H1 (cell line): ENCODE measurements around the gene KCNQ1. TPM values are rescaled to one million over a fixed set of nuclear protein-coding genes. Genes with fewer than 3 reads are reported as not detected.

ENCODE experiments used
- CTCF ChIA-PET: fragments of 300-600 bp; sonication (Branson Sonifier 250); formaldehyde crosslinking; loops from one replicate; lab custom pipeline; 2021; ENCODE audit not compliant: partially characterized antibody; lab: Charles Lee
- POLR2A ChIA-PET: fragments of 300-600 bp; sonication (Branson Sonifier 250); formaldehyde crosslinking; loops from one replicate; lab custom pipeline; 2021; ENCODE audit warnings: inconsistent platforms; ENCODE audit not compliant: partially characterized antibody; lab: Charles Lee
- DNase-seq, 2 experiments: peaks; one replicate each; pipeline versions ENCODE4 v3.0.0 to v3.0.0-alpha.2; 2010 to 2022; ENCODE audit warnings: low spot score in 2 of 2, low read depth in 1 of 2, mixed read lengths in 1 of 2
- FAIRE-seq: peaks from 2 replicates; lab custom pipeline; 2011; peaks lifted over from hg19 to GRCh38; lab: Jason Lieb, UNC
- H2AFZ ChIP-seq: 2 replicates; pipeline ENCODE4 v1.8.1; 2012; ENCODE audit warnings: low read length, inconsistent platforms
- H2AK5ac ChIP-seq: 2 replicates; pipeline ENCODE4 v1.6.1; 2013; ENCODE audit warnings: low read depth, low read length
- H2BK120ac ChIP-seq: replicated peaks from 2 replicates; pipeline ENCODE3; 2013; ENCODE audit warnings: low read depth, low read length, inconsistent platforms
- H2BK12ac ChIP-seq: 2 replicates; pipeline ENCODE4 v1.6.1; 2013; ENCODE audit warnings: low read depth, low read length
- H2BK15ac ChIP-seq: 2 replicates; pipeline ENCODE4 v1.6.1; 2013; ENCODE audit warnings: low read length
- H2BK20ac ChIP-seq: 2 replicates; pipeline ENCODE4 v1.6.1; 2013; ENCODE audit warnings: low read length
- H2BK5ac ChIP-seq: 2 replicates; pipeline ENCODE4 v1.6.1; 2013; ENCODE audit warnings: low read depth, low read length
- H3K14ac ChIP-seq: 2 replicates; pipeline ENCODE4 v1.6.1; 2013; ENCODE audit warnings: inconsistent platforms; ENCODE audit not compliant: insufficient read length
- H3K18ac ChIP-seq: 2 replicates; pipeline ENCODE4 v1.6.1; 2013; ENCODE audit warnings: low read length; ENCODE audit errors: extremely low read depth
- H3K23ac ChIP-seq: 2 replicates; pipeline ENCODE4 v1.6.1; 2013; ENCODE audit warnings: inconsistent platforms; ENCODE audit not compliant: insufficient read length
- H3K23me2 ChIP-seq: 2 replicates; pipeline ENCODE4 v1.6.1; 2013; ENCODE audit warnings: low read depth, low read length
- H3K27ac ChIP-seq: 2 replicates; pipeline ENCODE4 v1.6.1; 2011; ENCODE audit warnings: low read depth, low read length, inconsistent platforms
- H3K27me3 ChIP-seq, 4 experiments: replicated peaks in 1 of 4; 1 replicate in 1 of 4; 2 replicates in 3 of 4; pipeline versions ENCODE4 v1.6.1 to v1.8.1; 2011 to 2013; ENCODE audit warnings: low read length in 3 of 4, mild to moderate bottlenecking in 3 of 4, inconsistent platforms in 2 of 4, mixed read lengths in 2 of 4, moderate library complexity in 1 of 4; ENCODE audit not compliant: control insufficient read depth in 3 of 4, insufficient read depth in 3 of 4; ENCODE audit errors: extremely low read depth in 1 of 4
- H3K36me3 ChIP-seq, 4 experiments: 2 replicates each; pipeline versions ENCODE4 v1.6.1 to v1.8.1; 2011 to 2013; ENCODE audit warnings: mild to moderate bottlenecking in 4 of 4, low read length in 3 of 4, moderate library complexity in 2 of 4, control low read depth in 1 of 4, inconsistent platforms in 1 of 4; ENCODE audit not compliant: insufficient read depth in 4 of 4, control insufficient read depth in 2 of 4
- H3K4ac ChIP-seq: replicated peaks from 2 replicates; pipeline ENCODE3; 2013; ENCODE audit warnings: low read length, low read depth, mixed read lengths, inconsistent platforms; ENCODE audit not compliant: insufficient read length
- H3K4me1 ChIP-seq, 4 experiments: replicated peaks in 1 of 4; 1 replicate in 1 of 4; 2 replicates in 3 of 4; pipeline versions ENCODE4 v1.6.1 to v1.8.1; 2011 to 2013; ENCODE audit warnings: low read length in 3 of 4, inconsistent platforms in 2 of 4, mixed read lengths in 1 of 4; ENCODE audit not compliant: insufficient read depth in 4 of 4, control insufficient read depth in 3 of 4
- H3K4me2 ChIP-seq, 2 experiments: 2 replicates each; pipeline versions ENCODE4 v1.6.1 to v1.8.1; 2011 to 2013; ENCODE audit warnings: low read depth in 2 of 2, low read length in 2 of 2, control low read depth in 1 of 2, inconsistent platforms in 1 of 2, mild to moderate bottlenecking in 1 of 2; ENCODE audit not compliant: insufficient read depth in 1 of 2
- H3K4me3 ChIP-seq, 4 experiments: fragments of 200-600, 300-600 bp in 1 of 4; sonication (generic), shearing (Covaris generic), sonication (Bioruptor Twin) in 1 of 4; 2 replicates each; pipeline versions ENCODE4 v1.5.1 to v1.8.1; 2011 to 2016; ENCODE audit warnings: low read length in 4 of 4, low read depth in 3 of 4, control low read depth in 2 of 4, inconsistent platforms in 2 of 4, mild to moderate bottlenecking in 2 of 4, mixed read lengths in 1 of 4, moderate library complexity in 1 of 4; ENCODE audit not compliant: insufficient read depth in 2 of 4; ENCODE audit errors: extremely low read depth in 1 of 4
- H3K56ac ChIP-seq: replicated peaks from 2 replicates; pipeline ENCODE3; 2013; ENCODE audit warnings: low read depth, mild to moderate bottlenecking, mixed read lengths, low read length, inconsistent platforms; ENCODE audit not compliant: insufficient read length
- H3K79me1 ChIP-seq: 2 replicates; pipeline ENCODE4 v1.6.1; 2013; ENCODE audit warnings: low read depth, low read length, control low read depth
- H3K79me2 ChIP-seq, 2 experiments: 2 replicates each; pipeline versions ENCODE4 v1.6.1 to v1.8.1; 2012 to 2013; ENCODE audit warnings: low read length in 2 of 2, mild to moderate bottlenecking in 2 of 2, inconsistent platforms in 1 of 2; ENCODE audit not compliant: insufficient read depth in 2 of 2, control insufficient read depth in 1 of 2
- H3K9ac ChIP-seq, 4 experiments: replicated peaks in 1 of 4; 1 replicate in 1 of 4; 2 replicates in 3 of 4; pipeline versions ENCODE4 v1.6.1 to v1.8.1; 2011 to 2013; ENCODE audit warnings: low read depth in 3 of 4, low read length in 3 of 4, control low read depth in 2 of 4, mild to moderate bottlenecking in 2 of 4, moderate library complexity in 2 of 4, inconsistent platforms in 1 of 4; ENCODE audit errors: extremely low read depth in 1 of 4
- H3K9me3 ChIP-seq, 2 experiments: 2 replicates each; pipeline versions ENCODE4 v1.6.1 to v1.8.1; 2012 to 2013; ENCODE audit warnings: mild to moderate bottlenecking in 2 of 2, moderate library complexity in 2 of 2, control low read depth in 1 of 2, inconsistent platforms in 1 of 2, low read depth in 1 of 2, low read length in 1 of 2, mixed read lengths in 1 of 2; ENCODE audit not compliant: insufficient read depth in 2 of 2
- H4K20me1 ChIP-seq, 2 experiments: replicated peaks in 1 of 2; 2 replicates each; pipeline versions ENCODE3 to v1.8.1; 2011 to 2013; ENCODE audit warnings: inconsistent platforms in 2 of 2, low read length in 2 of 2, mild to moderate bottlenecking in 1 of 2; ENCODE audit not compliant: insufficient read depth in 2 of 2, control insufficient read depth in 1 of 2
- H4K5ac ChIP-seq: 2 replicates; pipeline ENCODE4 v1.6.1; 2013; ENCODE audit warnings: low read length, low read depth, mixed read lengths, inconsistent platforms; ENCODE audit not compliant: insufficient read length
- H4K8ac ChIP-seq: 2 replicates; pipeline ENCODE4 v1.8.0; 2013; ENCODE audit warnings: mild to moderate bottlenecking, moderate library complexity, low read length, inconsistent platforms; ENCODE audit not compliant: insufficient read depth; ENCODE audit errors: extremely low read depth
- H4K91ac ChIP-seq: replicated peaks from 2 replicates; pipeline ENCODE3; 2013; ENCODE audit warnings: low read length, mixed read lengths, inconsistent platforms; ENCODE audit not compliant: insufficient read length
- WGBS, 2 experiments: shearing (Covaris generic) in 1 of 2; methylation state at CpG; one replicate each; pipeline versions ENCODE4 v1.1.6 to v1.1.7; 2013 to 2015; ENCODE audit warnings: low lambda C conversion rate in 2 of 2, mixed read lengths in 2 of 2, inconsistent platforms in 1 of 2, low coverage in 1 of 2, missing lambda C conversion rate in 1 of 2; ENCODE audit not compliant: insufficient replicate concordance in 2 of 2, insufficient coverage in 1 of 2, insufficient read length in 1 of 2; ENCODE audit errors: extremely low coverage in 1 of 2, missing lambda C conversion rate in 1 of 2; 5-methylcytosine and 5-hydroxymethylcytosine counted together
- polyA plus RNA-seq, 7 experiments: library from polyadenylated mRNA; depleted of rRNA in 3 of 7; stranded (reverse) in 5 of 7; unstranded in 2 of 7; fragments of >200 nt in 5 of 7; fragments of 200-250 nt in 2 of 7; gene quantifications; 1 replicate in 5 of 7; 2 replicates in 1 of 7; 4 replicates in 1 of 7; pipeline versions ENCODE4 v1.2.1 to v1.2.3, GENCODE V29; 2011 to 2013; ENCODE audit warnings: missing spikeins in 2 of 7, mixed read lengths in 2 of 7
- total RNA-seq: library from RNA; stranded (reverse); fragmentation: NEBNext Ultra II Directional; extraction: Animal tissue kit (Norgen Biotek cat#: 25700); gene quantifications from 2 replicates; pipeline ENCODE4 v1.2.1, GENCODE V29; 2021

KCNQ1 gene
- total and polyA plus RNA-seq, 2 of the 8 experiments (the other 6 are each of a cell fraction or from before 2014, with no cell fraction given): 1.9 to 2.0 TPM

DNA sequence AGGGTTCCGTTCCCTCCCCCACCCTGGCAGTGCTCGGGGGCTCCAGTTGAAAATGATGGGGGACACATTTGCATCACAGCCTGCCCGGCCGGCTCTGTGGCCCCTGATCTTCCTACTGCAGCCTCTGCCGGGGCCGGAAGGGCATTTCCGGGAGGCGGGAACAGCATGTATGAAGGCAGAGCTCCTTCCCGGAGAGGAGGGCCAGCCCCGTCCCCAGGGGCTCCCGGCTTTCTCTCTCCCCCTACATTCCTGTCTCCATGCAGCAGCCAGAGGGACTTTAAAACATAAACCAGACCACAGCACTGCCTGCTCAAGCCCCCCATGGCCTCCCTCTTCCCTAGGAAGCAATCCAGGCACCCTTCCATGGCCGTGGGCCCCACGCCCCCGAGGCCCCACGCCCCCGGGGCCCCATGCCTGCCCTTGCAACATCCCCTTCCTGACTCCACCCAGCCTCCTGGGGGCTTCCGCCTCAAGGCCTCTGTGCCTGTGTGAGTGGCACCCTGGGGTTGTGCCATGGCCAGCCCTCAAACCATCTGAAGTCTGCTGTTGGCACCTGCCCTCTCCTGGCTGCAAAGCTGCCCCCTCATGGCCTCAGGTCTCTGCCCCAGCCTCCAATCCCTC lies 367.7 kb downstream of the KCNQ1 start:
- no peak overlapping the region for H3K23ac ChIP-seq
- H2BK12ac ChIP-seq: peak overlapping the region; percentile 50; the same call in 1 of the 2 replicates
- no peak overlapping the region for H3K18ac ChIP-seq
- no peak overlapping the region for H3K4me3 ChIP-seq
- H2AFZ ChIP-seq: no peak overlapping the region
- H4K20me1 ChIP-seq: peaks cover 0 to 2% of the 10 kb centered on the region in 2 experiments
- H2BK20ac ChIP-seq: no peak overlapping the region
- H3K23me2 ChIP-seq: peaks cover 14% of the 10 kb centered on the region; the same call in 1 of the 2 replicates
- H3K56ac ChIP-seq: no peak overlapping the region
- H2BK15ac ChIP-seq: no peak overlapping the region
- peaks cover 0 to 36% (median 15%) of the 10 kb centered on the region in 4 experiments; a peak in 6 of 7 replicates for H3K27me3 ChIP-seq
- CTCF ChIA-PET: interaction anchor here (0.7 kb wide), 1 partner anchor 279 kb away, joined by 3 read pairs; no protein-coding TSS in a partner anchor
- no peak overlapping the region for H4K8ac ChIP-seq
- POLR2A ChIA-PET: no interaction called here
- H3K4me1 ChIP-seq: peaks cover 0 to 12% (median 5%) of the 10 kb centered on the region in 4 experiments; a peak in 5 of 7 replicates
- H3K9me3 ChIP-seq: peaks cover 6 to 10% of the 10 kb centered on the region in 2 experiments; a peak in 3 of 4 replicates
- DNase-seq: no peak
- WGBS, 2 experiments: 72% methylated on average over 14 of the region's 17 CpGs; no CpG with 5 or more reads in 1 of the 2 experiments
- no peaks in the 10 kb centered on the region for H3K79me2 ChIP-seq
- H2BK120ac ChIP-seq: no peak overlapping the region
- H4K91ac ChIP-seq: no peak overlapping the region
- H3K14ac ChIP-seq: no peak overlapping the region
- no peak overlapping the region for H4K5ac ChIP-seq
- 0 out of 4 replicates have a peak overlapping the region, but pooled peaks of 1 of the 2 experiments have one; percentile 16 for H3K4me2 ChIP-seq
- no peak overlapping the region for H3K4ac ChIP-seq
- H3K27ac ChIP-seq: no peak overlapping the region
- H3K36me3 ChIP-seq: no peaks in the 10 kb centered on the region
- H3K79me1 ChIP-seq: no peaks in the 10 kb centered on the region
- FAIRE-seq: no peak
- H2AK5ac ChIP-seq: no peak overlapping the region
- H3K9ac ChIP-seq: no peak overlapping the region
- peak overlapping the region; percentile 52; the same call in 1 of the 2 replicates for H2BK5ac ChIP-seq
